OCI-LY1 (cell line): Measurements from ENCODE around the gene UGCG.

ENCODE experiments used
- H2AFZ ChIP-seq: fragments of 200-600 bp; sonication (generic), shearing (Covaris generic); 2 replicates; pipeline ENCODE4 v1.6.0; 2014; ENCODE audit warnings: antibody characterized with exemption, mild to moderate bottlenecking, low read length
- H3F3A ChIP-seq: fragments of 200-600 bp; sonication (generic), shearing (Covaris generic); 2 replicates; pipeline ENCODE4 v1.6.0; 2014; ENCODE audit warnings: mild to moderate bottlenecking, antibody characterized with exemption, low read length, moderate library complexity; ENCODE audit not compliant: insufficient read depth
- H3K27ac ChIP-seq: fragments of 200-600 bp; sonication (generic); 2 replicates; pipeline ENCODE4 v1.5.1; 2014; ENCODE audit warnings: low read length, mixed run types, mild to moderate bottlenecking, low read depth; ENCODE audit not compliant: poor library complexity, severe bottlenecking
- H3K27me3 ChIP-seq: fragments of 200-600 bp; sonication (generic); 2 replicates; pipeline ENCODE4 v1.6.0; 2014; ENCODE audit warnings: antibody characterized with exemption, mild to moderate bottlenecking, low read length, moderate library complexity; ENCODE audit not compliant: insufficient read depth
- H3K36me3 ChIP-seq: fragments of 200-600 bp; sonication (generic); 2 replicates; pipeline ENCODE4 v1.6.1; 2014; ENCODE audit warnings: mild to moderate bottlenecking, antibody characterized with exemption, low read length, moderate library complexity, mixed read lengths; ENCODE audit not compliant: insufficient read depth
- H3K4me1 ChIP-seq: fragments of 200-600 bp; sonication (generic); 2 replicates; pipeline ENCODE4 v1.5.1; 2014; ENCODE audit warnings: mild to moderate bottlenecking, low read length, moderate library complexity; ENCODE audit not compliant: insufficient read depth, severe bottlenecking
- H3K4me2 ChIP-seq: fragments of 200-600 bp; sonication (generic), shearing (Covaris generic); 2 replicates; pipeline ENCODE4 v1.6.1; 2014; ENCODE audit warnings: low read length
- H3K4me3 ChIP-seq: fragments of 200-600 bp; sonication (generic); 2 replicates; pipeline ENCODE4 v1.5.1; 2014; ENCODE audit warnings: low read length, low read depth, mild to moderate bottlenecking, mixed read lengths; ENCODE audit not compliant: poor library complexity, severe bottlenecking
- H3K79me2 ChIP-seq: fragments of 200-600 bp; shearing (Covaris generic); 2 replicates; pipeline ENCODE4 v1.6.1; 2016; ENCODE audit warnings: mixed run types, low read length, mixed read lengths; ENCODE audit not compliant: insufficient read depth
- H3K9ac ChIP-seq: fragments of 200-600 bp; sonication (generic), shearing (Covaris generic); 2 replicates; pipeline ENCODE4 v1.6.1; 2014; ENCODE audit warnings: mild to moderate bottlenecking, low read length, mixed read lengths
- H3K9me2 ChIP-seq: fragments of 200-600 bp; sonication (generic), shearing (Covaris generic); 2 replicates; pipeline ENCODE4 v1.6.1; 2014; ENCODE audit warnings: low read depth, mild to moderate bottlenecking, low read length, mixed read lengths
- H3K9me3 ChIP-seq: fragments of 200-600 bp; shearing (Covaris generic); 2 replicates; pipeline ENCODE4 v1.6.1; 2014; ENCODE audit warnings: low read length, mixed read lengths
- H4K20me1 ChIP-seq: fragments of 200-600 bp; sonication (generic), shearing (Covaris generic); 2 replicates; pipeline ENCODE4 v1.6.0; 2016; ENCODE audit warnings: mild to moderate bottlenecking, low read length; ENCODE audit not compliant: insufficient read depth
- CTCF ChIP-seq: fragments of 200-600 bp; sonication (generic), shearing (Covaris generic); IDR thresholded peaks from 2 replicates; pipeline ENCODE4 v1.5.1; 2017; ENCODE audit warnings: mild to moderate bottlenecking, antibody characterized with exemption, low read length, moderate library complexity, mixed read lengths
- EZH2 ChIP-seq: fragments of 200-600 bp; sonication (generic), shearing (Covaris generic); IDR thresholded peaks from 2 replicates; pipeline ENCODE4 v1.8.0; 2017; ENCODE audit warnings: borderline replicate concordance, mixed run types, mild to moderate bottlenecking, antibody characterized with exemption, low read length, moderate library complexity, mixed read lengths

UGCG gene

GRCh38 chr9:111876179-111876578 is 20.4 kb upstream of the UGCG start:
- Histone ChIP-seq H2AFZ (no peak overlapping the region), H3K9ac (no peak overlapping the region), H3K36me3 (no peaks in the 10 kb centered on the region), H3K27ac (no peak overlapping the region), H3K4me1 (no peaks in the 10 kb centered on the region), H3K79me2 (no peaks in the 10 kb centered on the region), H3K9me2 (no peaks in the 10 kb centered on the region), H3F3A (no peaks in the 10 kb centered on the region), H3K4me3 (no peak overlapping the region), H4K20me1 (no peaks in the 10 kb centered on the region), H3K27me3 (no peaks in the 10 kb centered on the region; the same call in 1 of the 2 replicates), H3K9me3 (peaks cover 7% of the 10 kb centered on the region; the same call in 1 of the 2 replicates), H3K4me2 (no peak overlapping the region)
- no peak for TF ChIP-seq CTCF
- no peak for TF ChIP-seq EZH2

- H3K4me2 ChIP-seq: no peak overlapping the region
- H3K27ac ChIP-seq: no peak overlapping the region
- H3K9me2 ChIP-seq: no peaks in the 10 kb centered on the region
- H3K27me3 ChIP-seq: no peaks in the 10 kb centered on the region; the same call in 1 of the 2 replicates
- H3K4me1 ChIP-seq: no peaks in the 10 kb centered on the region
- H3K4me3 ChIP-seq: no peak overlapping the region
- H3K9ac ChIP-seq: no peak overlapping the region
- TF ChIP-seq CTCF (no peak), EZH2 (no peak)
- no peaks in the 10 kb centered on the region for H3F3A ChIP-seq
- H3K9me3 ChIP-seq: peaks cover 10% of the 10 kb centered on the region; the same call in 1 of the 2 replicates
- no peaks in the 10 kb centered on the region for H3K79me2 ChIP-seq
- H4K20me1 ChIP-seq: no peaks in the 10 kb centered on the region
- H2AFZ ChIP-seq: no peak overlapping the region
- H3K36me3 ChIP-seq: no peaks in the 10 kb centered on the region
These were observed 19.2 kb upstream of the UGCG start for GRCh38 chr9:111877420-111877819.

GRCh38 chr9:111878946-111879345 is 17.7 kb upstream of the UGCG start:
- H2AFZ ChIP-seq: no peak overlapping the region
- no peaks in the 10 kb centered on the region for H4K20me1 ChIP-seq
- TF ChIP-seq EZH2: no peak
- H3K4me2 ChIP-seq: no peak overlapping the region
- no peak overlapping the region for H3K27ac ChIP-seq
- H3K4me3 ChIP-seq: no peak overlapping the region
- H3F3A ChIP-seq: no peaks in the 10 kb centered on the region
- H3K9me2 ChIP-seq: no peaks in the 10 kb centered on the region
- 0 out of 2 replicates have a peak, but pooled peaks cover 6% of the 10 kb centered on the region for H3K9me3 ChIP-seq
- H3K27me3 ChIP-seq: no peaks in the 10 kb centered on the region; the same call in 1 of the 2 replicates
- H3K4me1 ChIP-seq: no peaks in the 10 kb centered on the region
- H3K79me2 ChIP-seq: no peaks in the 10 kb centered on the region
- H3K36me3 ChIP-seq: no peaks in the 10 kb centered on the region
- H3K9ac ChIP-seq: no peak overlapping the region
